CD4-positive, alpha-beta T cell treated with Interleukin-15 for 1 hour (primary cell): ENCODE data around the gene ACSL5.
"Not testable (repeated sequence)": the region's sequence is repeated elsewhere in the genome, so short reads cannot be mapped to it uniquely, and the experiment has no call there.

Experiments
- DNase-seq: peaks from one replicate; pipeline ENCODE4 v3.0.0-alpha.2; 2020

Gene ACSL5

DNA sequence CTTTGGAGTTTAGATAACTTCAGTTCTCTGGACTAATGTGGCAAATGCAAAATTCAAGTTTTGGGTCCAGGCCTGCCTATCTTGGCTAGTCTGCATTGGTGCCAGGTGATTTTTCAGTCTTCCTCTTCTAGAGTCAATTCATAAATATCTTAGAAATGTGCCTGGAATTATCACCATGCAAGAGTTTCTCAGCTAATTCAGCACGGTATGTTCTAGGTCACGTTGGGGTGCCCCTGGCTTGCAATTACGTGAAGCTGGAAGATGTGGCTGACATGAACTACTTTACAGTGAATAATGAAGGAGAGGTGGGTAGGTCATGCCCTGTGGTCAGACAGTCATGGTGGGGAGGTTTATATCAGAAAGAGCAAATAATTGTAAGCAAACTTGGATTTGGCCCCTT lies 47.8 kb downstream of the ACSL5 start:
- DNase-seq = no peak

DNA sequence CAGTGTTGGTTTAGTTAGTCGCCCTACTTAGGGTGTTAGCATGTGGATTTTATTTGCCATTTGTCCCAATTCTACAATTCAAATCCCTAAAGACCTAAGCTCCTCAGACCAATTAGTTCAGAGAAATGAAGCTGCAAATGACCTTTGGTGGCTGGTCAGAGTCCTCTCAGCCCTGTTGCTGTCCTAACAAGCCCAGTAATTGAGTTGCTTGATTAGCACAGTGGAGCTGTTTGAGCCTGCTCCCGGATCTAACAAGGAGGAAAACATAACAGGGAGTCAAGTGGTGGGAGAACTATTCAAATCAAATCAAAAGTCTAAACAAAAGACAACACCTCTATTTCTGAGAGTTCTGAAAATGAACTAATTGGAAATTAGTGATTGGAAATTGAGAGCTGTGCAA lies 50.7 kb downstream of the ACSL5 start:
- no peak for DNase-seq

GRCh38 chr10:112426111-112426510 lies 52.2 kb downstream of the ACSL5 start:
- no peak for DNase-seq

DNA sequence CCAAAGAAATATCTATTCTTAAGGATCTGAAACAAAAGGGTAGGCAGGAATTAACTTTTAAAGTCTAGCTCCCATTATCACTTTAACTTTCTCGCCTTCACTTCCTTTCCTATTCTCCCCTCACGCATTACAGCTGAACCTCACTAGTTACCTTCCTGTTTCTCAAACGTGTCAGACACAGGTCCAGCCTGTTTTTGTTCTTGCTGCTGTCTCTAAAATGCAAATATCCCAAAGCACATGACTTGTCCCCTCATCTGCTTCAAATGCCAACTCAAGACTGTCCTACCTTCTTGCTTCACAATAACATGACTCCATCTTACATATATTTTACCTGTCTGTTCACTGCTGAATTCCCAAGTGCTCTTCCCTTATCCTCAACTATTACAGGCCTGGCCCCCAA lies 55.2 kb downstream of the ACSL5 start:
- DNase-seq = no peak

DNA sequence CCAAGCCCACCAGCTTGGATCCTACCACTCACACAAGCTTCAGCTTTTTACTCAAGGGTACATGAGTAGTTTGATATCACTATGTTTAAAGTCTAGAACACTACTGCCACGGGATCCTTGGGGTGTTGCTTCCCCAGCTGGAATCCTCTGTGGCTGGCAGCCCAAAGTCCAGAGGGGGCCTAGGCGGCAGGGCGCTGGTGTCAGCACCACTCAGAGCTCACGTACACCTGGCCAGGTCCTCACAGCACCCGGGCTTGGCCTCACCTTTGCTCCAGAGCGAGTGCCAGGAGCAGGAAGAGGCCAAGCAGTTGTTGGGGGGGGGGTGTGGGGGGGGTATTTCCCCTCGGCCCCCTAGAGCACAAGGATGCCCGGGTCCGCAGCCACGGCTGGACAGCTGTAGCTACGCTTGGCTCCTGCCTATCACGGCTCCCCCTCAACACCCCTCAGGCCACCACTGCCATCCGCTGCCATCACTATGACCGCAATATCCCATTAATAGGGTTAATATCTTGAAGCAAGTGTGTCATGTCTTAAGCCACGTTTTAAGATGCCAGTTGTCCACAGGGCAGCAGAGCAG lies 55.8 kb downstream of the ACSL5 start:
- no peak for DNase-seq

- no peak for DNase-seq
These were observed 59.2 kb downstream of the ACSL5 start for GRCh38 chr10:112433136-112433535.

DNA sequence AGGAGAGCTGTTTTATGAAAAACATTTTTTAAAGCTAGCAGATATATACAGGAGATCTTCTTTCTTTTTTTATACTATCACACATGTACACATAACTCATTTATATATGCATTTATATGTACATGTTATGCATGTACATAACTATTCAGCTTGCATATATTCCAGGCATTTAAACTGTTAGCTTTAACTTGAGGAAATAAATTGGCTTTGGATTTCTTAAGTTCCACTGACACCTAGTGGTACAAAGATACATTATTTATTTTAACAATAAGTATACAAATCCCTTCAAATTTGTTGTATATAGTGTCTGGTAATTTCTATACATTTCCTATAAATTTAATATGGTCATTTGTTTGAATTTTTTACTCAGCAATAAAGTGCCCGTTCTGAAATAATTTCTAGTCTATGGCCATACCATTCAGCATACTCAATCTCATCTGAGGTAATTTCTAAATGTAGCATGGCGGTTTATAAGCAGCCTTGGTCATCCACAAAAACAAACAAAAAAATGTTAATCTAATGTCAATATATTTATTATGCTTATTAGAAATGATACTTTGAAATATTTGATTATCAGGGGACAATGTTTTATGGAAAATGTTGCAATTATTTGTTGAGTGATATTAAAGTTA lies 61.2 kb downstream of the ACSL5 start:
- DNase-seq = no peak

DNA sequence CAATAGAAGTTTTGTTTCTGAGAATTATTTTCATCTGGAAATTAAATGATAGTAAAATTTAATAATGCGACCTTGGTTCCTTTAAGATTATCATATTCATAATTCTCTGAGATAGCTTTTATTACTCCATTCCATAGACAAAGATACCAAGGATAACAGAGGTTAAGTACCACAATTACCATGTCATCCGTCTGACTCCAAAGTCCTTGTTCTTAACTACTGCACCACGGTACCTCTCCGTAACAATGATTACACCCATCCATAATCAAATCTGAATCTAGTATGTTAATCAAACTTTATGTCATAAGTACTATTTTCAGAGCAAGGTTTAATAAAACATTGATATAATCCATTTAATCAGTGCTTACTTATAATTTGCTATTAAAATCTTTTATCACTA lies 64.4 kb downstream of the ACSL5 start:
- DNase-seq = no peak

DNA sequence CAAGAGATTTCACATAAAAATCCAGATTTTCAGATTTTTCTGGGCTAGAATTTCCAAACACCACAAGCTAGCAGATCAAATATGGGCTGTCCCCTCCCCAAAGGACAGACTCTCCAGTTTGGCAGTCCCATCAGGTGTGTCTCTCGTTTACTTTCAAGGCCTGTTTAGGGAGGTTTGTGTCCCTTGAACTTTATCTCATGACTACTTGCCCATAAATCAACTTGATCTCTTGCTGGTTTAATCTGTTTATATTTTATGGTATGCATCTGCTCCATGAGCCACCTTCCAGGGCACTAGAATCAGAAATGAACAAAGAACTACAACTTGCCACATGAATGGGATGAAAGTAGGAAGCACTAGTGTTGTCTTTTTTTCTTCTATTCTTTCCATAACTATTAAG lies 67.6 kb downstream of the ACSL5 start:
- DNase-seq = no peak

- DNase-seq = no peak
These were observed 68.1 kb downstream of the ACSL5 start for GRCh38 chr10:112442063-112442462.

DNA sequence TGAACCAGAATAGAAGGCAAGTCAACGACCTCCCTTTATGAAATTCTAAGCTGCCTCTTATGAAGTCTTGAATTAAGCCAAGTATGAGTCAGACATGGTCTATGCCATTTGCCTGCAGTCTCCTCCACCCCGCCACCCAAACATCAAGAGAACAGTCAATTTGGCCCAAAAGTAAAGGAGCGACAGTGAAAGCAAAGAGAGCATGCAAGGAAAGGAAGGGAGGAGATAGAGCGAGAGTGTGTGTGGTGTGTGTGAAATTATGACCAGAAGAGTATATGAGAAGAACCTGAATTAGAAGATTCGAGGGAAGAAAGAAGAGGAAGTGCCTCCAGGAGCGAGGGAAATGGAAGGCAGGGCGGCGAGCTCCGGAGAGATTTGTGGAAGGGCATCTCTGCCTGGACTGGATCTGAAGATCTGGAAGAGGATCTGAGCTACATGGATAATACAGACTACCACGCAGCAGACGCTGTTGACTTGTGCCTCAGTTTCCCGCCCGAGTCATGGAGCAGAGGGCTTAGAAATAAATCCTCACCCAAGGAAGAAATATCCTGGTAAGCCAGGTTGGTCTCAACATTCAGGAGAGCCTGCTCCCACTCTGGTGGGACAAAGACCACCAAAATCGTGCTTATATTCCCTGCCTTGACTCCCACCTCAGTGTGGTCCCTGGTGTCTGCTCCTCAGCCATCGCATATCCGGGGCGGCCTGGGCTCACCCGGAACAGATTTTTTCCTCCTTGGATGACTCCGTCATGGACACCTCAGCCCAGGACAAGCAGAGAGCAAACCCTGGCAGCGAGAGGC lies 72.3 kb downstream of the ACSL5 start:
- no peak for DNase-seq

GRCh38 chr10:112446855-112447619 lies 73.1 kb downstream of the ACSL5 start, which contains the start of the genes VTI1A and ZDHHC6:
TSS of gene VTI1A (plus strand) at chr10:112447215. CDS start at chr10:112447374, 159 bp downstream.
TSS of gene ZDHHC6 (minus strand) at chr10:112446914. CDS start at chr10:112445436, 1,478 bp downstream.
- peak; percentile 83 for DNase-seq

- no peak for DNase-seq
These were observed 73.7 kb downstream of the ACSL5 start for GRCh38 chr10:112447620-112447928.

- DNase-seq = no peak
These were observed 75.0 kb downstream of the ACSL5 start for GRCh38 chr10:112448888-112449287.

- no peak for DNase-seq
These were observed 81.2 kb downstream of the ACSL5 start for GRCh38 chr10:112454910-112455779.

DNA sequence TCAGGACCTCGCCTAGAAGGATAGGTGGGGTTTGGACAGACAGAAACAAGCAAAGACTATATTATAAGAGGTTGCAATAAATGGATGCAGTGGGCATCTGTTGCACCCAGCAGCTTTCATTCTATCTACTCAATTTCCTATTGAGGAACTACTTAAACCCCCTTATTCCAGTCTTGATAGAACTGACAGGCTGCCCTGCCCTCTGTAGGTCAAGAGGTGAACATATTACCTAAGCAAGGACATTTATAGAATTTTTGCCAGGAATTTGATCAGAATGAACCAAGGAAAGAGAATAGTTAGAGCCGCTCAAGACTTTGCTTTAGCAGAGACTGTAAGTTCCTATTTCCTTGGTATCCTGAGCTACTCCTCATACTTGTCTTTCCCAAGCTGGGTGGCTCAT lies 82.6 kb downstream of the ACSL5 start:
- DNase-seq = no peak

GRCh38 chr10:112460366-112460765 lies 86.5 kb downstream of the ACSL5 start:
- no peak for DNase-seq

GRCh38 chr10:112461029-112461887 lies 87.3 kb downstream of the ACSL5 start:
- DNase-seq = no peak

DNA sequence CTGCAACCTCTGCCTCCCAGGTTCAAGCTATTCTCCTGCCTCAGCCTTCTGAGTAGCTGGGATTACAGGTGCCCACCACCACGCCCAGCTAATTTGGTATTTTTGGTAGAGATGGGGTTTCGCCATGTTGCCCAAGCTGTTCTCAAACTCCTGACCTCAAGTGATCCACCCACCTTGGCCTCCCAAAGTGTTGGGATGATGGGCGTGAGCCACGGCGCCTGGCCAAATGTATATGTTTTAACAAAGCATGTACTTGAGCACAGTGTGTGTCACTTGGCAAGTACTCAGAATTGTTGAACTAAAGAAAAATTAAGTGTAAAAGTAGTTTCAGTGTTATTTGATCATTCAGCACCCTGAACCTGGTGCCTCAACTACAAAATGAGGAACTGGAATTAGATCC lies 90.2 kb downstream of the ACSL5 start:
- not testable (repeated sequence) for DNase-seq

GRCh38 chr10:112465299-112465883 lies 91.5 kb downstream of the ACSL5 start:
- DNase-seq = no peak

DNA sequence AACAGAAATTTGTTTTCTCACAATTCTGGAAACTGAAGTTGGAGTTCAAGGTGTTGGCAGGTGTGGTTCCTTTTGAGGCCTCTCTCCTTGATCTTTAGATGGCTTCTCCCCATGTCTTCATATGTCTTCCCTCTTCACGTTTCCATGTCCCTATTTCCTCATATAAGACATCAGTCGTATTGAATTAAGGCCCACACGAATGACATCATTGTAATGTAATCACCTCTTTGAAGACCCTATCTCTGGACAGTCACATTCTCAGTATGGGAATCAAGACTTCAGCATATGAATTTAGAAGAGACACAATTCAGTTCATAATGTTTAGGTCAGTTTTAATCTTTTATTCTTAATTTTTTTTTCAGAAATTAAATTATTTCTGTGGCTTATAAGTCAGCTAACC lies 92.9 kb downstream of the ACSL5 start:
- DNase-seq = no peak
